NCI-H1436 treated with DMSO at 0.1 percent for 48 hours (cell line): ENCODE measurements around the gene RPL27.

Experiments used
- DNase-seq: peaks from one replicate; lab custom pipeline; 2025; lab: John Stamatoyannopoulos, UW

The RPL27 gene

GRCh38 chr17:43020789-43021740 lies 22.8 kb downstream of the RPL27 start:
- no peak for DNase-seq

DNA sequence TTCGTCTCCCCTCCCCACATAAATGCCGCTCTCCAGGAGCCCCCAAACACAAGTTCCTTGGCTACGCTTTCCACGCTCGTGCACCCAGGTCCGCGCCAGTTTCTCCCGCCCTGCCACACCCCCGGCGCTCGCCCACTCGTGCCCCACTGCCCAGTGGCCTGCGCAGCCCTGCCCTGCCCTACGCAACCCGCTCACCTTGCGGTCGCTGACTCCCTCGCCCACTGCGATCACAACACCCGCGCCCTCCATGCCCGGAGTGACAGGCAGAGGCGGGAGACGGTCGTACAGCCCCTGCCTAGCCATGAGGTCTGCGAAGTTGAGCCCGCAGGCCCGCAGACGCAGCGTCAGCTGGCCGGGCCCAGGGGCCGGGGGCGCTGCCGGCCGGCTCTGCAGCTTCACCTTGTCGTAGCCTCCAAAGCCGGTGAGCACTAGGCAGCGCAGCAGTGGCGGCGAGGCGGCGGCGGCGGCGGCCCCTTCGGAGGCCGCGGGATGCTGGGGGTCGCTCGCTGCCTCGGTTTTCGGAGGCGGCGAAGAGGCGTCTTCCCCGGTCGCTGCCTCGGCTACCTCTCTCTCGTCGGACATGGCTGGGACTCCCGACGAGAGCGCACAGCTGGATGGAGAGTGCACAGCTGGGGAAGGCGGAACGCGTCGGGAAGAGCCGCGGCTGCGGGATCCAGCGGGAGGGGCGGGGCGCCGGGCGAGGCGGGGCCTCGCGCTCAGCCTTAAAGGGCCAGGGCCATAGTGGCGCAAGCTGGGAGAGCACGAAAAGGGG lies 23.7 kb downstream of the RPL27 start, which contains the start of gene VAT1:
TSS of gene VAT1 (minus strand) at position 645 of the 772 bp plus-strand sequence. CDS start at position 582, 63 bp downstream.
- DNase-seq: no peak

GRCh38 chr17:43024407-43025289 lies 26.4 kb downstream of the RPL27 start, which contains the start of gene RND2:
Gene RND2 (plus strand): TSS chr17:43025231. CDS start chr17:43025348, 117 bp downstream.
- DNase-seq: peak; percentile 90

DNA sequence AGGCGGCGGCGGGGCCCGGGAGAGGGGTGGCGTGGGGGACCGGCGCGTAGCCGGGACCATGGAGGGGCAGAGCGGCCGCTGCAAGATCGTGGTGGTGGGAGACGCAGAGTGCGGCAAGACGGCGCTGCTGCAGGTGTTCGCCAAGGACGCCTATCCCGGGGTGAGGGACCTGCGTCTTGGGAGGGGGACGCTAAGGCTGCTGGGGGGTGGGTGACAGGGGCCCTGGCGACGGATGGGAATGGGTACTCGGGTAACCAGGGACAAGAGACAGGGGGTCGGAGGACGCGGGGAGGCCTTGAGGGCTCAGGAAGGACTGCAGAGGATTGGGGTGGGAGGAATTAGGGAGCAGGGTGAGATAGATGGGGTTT lies 27.1 kb downstream of the RPL27 start:
- DNase-seq: no peak

DNA sequence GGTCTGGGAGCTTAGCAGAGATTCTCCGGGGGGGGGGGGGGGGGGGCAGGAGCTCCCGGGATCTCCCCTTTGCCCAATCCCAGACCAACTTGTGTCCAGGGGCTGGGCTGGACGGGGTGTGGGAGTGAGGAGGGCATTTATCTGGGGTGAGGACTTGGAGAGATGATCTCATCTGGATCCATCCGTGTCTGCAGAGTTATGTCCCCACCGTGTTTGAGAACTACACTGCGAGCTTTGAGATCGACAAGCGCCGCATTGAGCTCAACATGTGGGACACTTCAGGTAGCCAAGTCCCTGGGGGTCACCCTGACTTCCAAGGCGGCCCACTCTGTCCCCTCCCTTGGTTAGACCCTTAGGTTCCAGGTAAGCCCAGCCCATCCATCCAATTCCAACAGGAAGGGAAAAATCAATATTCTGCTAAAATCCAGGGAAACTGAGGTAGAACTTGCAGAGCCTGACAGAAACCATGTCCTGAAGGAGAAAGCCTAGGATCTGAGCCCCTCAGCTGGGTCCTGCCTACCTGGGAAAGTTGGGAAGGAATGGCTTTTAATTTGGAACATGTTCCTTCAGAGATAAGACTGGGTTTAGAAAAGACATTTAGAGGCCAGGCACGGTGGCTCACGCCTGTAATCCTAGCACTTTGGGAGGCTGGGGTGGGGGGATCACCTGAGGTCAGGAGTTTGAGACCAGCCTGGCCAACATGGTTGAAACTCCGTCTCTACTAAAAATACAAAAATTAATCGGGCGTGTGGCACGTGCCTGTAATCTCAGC lies 27.7 kb downstream of the RPL27 start:
- DNase-seq: no peak

- no peak for DNase-seq
Observed at GRCh38 chr17:43026595-43026994, 28.4 kb downstream of the RPL27 start.

- DNase-seq: no peak
Observed at GRCh38 chr17:43027091-43028032, 29.1 kb downstream of the RPL27 start.

DNA sequence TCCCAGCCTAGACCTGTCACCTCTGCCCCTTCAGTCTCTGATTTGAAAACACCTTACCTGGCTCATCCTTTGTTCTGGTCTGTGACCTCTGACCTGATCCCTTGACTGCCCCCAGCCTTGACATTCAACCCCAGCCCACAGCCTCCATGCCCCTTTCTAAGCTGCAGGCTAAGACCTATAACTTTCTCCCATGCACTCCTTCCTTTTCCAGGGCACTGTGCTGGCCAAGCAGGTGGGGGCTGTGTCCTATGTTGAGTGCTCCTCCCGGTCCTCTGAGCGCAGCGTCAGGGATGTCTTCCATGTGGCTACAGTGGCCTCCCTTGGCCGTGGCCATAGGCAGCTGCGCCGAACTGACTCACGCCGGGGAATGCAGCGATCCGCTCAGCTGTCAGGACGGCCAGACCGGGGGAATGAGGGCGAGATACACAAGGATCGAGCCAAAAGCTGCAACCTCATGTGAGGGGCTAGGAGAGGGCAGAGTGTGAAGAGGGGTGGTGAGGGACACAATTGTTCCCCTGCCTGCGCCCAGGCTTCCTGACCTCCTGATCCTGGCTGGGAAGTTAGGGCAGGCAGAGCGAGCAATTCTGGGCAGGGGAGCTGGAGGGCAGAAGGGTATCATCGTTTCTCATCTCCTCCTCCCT lies 30.1 kb downstream of the RPL27 start:
- DNase-seq: no peak

- DNase-seq: no peak
Observed at GRCh38 chr17:43030137-43030767, 32.0 kb downstream of the RPL27 start.

DNA sequence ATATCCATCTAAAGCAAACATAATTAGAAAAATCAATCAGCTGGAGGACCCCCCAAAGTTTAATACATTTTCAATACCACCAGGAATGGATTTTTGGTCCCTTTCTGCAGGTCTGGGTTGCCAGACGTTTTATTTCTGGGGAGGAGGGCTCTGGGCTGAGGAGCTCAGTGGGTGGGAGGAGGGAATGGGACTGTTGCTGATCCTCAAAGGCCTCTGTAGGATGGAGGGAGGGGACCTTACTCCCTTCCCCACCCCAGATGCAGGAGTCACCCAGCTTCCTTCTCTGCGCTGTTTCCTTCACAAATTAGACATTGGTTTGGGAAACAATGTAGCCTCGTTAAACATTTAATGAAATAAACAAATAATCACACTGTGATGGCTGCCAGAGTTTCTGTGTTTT lies 33.4 kb downstream of the RPL27 start:
- DNase-seq: no peak

- no peak for DNase-seq
Observed at GRCh38 chr17:43033948-43034881, 36.0 kb downstream of the RPL27 start.

DNA sequence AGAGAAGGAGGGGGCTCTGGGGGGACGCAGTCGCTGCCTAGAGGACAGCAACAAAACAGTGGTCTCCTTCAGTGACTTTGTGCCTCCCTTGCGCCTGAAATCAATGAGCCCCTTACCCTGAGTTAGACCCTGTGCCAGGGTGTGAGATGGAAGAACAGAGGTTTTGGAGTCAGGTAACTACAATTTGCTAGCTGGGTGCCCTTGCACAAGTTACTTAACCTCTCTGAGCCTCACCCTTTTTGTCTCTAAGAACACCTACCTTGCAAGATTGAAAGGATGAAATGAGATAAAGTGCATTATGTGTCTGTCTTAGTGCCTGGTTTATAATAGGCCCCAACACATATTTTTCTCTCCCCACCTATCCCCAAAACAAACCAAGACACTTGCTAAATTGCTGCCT lies 36.7 kb downstream of the RPL27 start:
- DNase-seq: no peak

GRCh38 chr17:43039646-43040045 lies 41.4 kb downstream of the RPL27 start:
- no peak for DNase-seq

DNA sequence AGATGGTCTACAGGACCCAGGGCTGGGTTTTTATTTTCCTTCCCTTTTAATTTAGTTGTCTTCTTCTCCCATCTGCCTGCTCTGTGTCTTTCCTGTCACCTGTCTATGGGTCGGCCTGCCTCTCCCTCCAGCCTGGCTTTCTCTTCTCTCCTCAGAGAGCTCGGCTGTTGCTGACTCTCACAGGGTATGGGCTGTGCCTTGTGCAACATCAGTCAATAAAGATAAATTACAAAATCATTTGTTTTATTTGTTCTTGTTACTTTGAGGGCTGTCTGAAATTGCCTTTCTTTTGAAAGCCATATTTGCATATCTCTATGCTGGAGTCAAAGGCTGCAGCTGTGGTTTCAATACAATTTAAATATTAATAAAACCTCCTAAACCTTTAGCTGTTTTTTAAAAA lies 42.4 kb downstream of the RPL27 start:
- no peak for DNase-seq

DNA sequence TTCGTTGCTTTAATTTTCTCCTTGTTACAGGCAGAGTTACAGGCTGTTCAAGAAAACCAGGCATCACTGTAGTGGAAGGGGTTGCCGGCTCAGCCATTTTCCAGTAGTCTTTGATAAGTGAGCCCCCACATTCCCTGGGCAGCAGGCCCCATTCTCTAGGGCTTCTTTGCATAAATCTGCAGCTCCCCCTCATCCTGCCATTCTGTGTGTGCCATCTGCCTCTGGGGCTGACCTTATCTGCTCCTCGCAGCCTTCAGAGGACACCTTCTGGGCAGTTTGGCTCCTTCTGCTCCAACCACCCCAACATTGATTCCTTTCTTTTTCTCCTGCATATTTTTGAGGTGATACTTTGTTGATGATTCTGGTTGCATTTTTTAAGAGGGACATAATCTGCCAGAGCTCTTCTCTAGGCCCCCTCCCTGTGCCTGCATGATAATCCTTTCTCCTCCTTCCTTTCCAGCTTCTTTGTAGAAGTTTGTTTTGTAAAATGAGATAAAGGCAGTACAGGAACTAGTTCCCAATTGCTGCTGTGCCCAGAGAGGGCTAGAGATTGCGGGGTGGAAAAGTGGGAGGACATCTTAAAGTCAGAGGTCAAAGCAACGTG lies 43.9 kb downstream of the RPL27 start:
- no peak for DNase-seq

GRCh38 chr17:43043307-43043706 lies 45.1 kb downstream of the RPL27 start:
- no peak for DNase-seq

GRCh38 chr17:43044024-43044423 lies 45.8 kb downstream of the RPL27 start:
- DNase-seq: no peak
